Measurements from ENCODE around the gene PHF12.

Gene PHF12

DNA sequence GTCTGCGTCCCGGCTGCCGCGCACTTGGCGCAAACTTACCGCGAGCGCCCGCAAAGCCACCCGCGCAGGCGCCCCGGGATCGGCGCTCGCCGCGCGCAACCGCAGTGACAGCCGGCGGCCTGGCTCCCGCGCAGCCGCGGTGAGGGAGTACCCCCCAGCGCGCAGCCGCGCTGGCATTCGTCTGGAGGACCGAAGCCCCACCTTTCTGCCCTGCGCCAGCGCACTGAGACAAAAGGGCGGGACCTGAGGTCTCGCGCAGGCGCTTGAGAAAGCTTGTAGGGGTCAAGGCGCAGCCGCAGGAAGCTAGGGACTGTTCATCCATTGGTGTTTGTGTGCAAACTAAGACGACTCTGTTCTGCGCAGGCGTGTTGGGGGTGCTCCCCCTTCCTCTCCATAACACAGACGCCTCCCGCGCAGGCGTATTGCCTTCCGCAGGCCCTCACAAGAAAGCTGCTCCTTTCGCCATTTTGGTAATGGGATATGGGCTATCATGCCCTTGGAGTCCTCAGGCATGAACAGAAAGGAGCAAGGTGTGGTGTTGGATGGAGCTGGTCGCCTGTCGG, at the start of gene PHF12:
PHF12 (minus strand) TSS at position 91 of the 563 bp plus-strand sequence. CDS start 558 bp downstream, outside the sequence.
- TF ChIP-seq, protein P1, sequence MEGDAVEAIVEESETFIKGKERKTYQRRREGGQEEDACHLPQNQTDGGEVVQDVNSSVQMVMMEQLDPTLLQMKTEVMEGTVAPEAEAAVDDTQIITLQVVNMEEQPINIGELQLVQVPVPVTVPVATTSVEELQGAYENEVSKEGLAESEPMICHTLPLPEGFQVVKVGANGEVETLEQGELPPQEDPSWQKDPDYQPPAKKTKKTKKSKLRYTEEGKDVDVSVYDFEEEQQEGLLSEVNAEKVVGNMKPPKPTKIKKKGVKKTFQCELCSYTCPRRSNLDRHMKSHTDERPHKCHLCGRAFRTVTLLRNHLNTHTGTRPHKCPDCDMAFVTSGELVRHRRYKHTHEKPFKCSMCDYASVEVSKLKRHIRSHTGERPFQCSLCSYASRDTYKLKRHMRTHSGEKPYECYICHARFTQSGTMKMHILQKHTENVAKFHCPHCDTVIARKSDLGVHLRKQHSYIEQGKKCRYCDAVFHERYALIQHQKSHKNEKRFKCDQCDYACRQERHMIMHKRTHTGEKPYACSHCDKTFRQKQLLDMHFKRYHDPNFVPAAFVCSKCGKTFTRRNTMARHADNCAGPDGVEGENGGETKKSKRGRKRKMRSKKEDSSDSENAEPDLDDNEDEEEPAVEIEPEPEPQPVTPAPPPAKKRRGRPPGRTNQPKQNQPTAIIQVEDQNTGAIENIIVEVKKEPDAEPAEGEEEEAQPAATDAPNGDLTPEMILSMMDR (IDR thresholded peaks at IDR 0.05; ENCODE audit: low read depth, low read length), result no peak
- H3K4me3 ChIP-seq (ENCODE audit: low read depth, low read length), result peak within 1 kb of the TSS; percentile 83

DNA sequence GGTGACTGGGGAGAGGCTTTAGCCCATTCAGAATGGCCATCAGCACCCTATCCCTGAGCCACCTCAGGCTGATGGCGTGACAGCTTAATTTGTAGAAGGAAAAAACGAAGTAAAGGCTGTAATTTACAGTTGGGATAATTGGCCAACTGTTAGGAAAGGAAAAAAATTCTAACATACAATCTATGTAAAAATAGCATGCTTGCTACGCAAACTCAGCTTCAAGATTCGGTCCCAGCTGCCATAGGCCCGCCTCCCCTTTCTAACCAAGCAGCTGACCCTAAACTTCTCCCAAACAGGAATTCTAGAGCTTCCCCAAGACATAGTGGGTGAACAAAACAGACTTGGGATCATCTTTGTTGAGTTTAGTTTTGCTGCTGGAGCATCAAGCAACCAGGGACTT, 49.7 kb upstream of the PHF12 start:
- no peak overlapping the region for H3K4me3 ChIP-seq (ENCODE audit: low read depth, low read length)
- TF ChIP-seq, protein P1 (IDR thresholded peaks at IDR 0.05; ENCODE audit: low read depth, low read length), result no peak

DNA sequence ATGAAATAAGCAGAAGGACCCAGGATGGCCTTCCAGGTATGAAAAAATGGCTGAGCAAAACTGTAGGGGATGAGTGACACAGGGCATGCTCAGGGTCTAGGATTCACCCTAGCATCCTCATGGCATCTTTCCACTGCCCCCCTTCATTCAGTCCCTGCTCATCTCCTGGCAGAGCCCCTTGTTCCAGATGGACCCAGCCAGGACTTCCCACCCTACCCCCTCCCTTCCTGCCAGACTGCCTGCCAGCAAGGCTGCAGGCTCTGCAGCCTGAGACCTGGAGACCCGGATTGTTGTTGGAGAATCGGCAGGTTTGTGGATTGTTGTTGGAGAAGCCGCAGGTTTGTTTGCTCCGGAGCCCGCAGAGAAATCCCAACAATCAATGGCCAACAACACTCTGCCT, 47.9 kb upstream of the PHF12 start:
- TF ChIP-seq, protein P1 (IDR thresholded peaks at IDR 0.05; ENCODE audit: low read depth, low read length), result no peak
- no peak overlapping the region for H3K4me3 ChIP-seq (ENCODE audit: low read depth, low read length)

DNA sequence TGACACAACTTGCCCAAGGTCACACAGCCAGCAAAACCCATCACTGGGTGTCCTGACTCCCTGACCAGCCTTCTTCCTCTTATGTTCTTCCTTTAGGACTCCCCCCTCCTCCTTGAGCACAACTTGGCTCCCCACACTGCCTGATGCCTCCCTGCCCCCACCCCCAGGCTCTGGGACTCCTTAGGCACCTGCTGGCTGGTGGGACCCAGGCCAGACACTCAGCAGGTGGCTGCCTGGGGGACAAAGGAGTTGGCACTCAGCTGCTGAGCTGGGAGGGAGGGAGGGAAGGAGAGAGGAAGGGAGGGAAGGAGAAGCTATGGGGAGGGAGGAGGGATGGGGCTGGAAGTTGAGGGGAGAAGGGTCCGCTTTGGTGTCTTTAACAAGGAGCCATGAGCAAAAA, 46.5 kb upstream of the PHF12 start:
- no peak overlapping the region for H3K4me3 ChIP-seq (ENCODE audit: low read depth, low read length)

DNA sequence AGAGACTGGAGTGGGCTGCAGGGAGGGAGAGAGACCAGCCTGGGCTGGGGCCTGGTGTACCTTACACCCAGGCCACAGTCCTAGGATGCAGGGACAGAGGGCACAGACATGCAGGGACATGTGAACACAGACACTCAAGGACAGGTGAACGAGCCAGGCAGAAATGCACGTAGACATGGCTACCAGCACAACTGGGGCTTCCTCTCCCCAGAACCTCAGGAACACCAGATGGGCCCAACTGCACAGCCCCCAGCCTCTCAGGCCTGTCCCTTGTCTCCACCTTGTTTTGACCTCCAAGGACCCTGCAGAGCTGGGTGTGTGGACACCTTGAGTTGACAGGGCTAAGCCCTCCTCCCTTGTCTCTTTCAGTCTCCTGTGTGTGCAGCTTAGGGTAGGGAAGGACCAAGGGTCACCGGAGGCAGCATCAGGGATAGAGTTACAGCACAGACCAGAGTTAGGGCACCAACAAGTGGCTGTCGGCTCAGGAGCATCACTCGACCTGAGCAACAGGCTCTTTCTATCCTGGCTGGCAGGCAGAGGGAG, 45.3 kb upstream of the PHF12 start:
- H3K4me3 ChIP-seq (ENCODE audit: low read depth, low read length), result no peak overlapping the region

More for the DNA sequence above, 46.5 kb upstream of the PHF12 start:
- TF ChIP-seq, protein P1 (IDR thresholded peaks at IDR 0.05; ENCODE audit: low read depth, low read length), result no peak

DNA sequence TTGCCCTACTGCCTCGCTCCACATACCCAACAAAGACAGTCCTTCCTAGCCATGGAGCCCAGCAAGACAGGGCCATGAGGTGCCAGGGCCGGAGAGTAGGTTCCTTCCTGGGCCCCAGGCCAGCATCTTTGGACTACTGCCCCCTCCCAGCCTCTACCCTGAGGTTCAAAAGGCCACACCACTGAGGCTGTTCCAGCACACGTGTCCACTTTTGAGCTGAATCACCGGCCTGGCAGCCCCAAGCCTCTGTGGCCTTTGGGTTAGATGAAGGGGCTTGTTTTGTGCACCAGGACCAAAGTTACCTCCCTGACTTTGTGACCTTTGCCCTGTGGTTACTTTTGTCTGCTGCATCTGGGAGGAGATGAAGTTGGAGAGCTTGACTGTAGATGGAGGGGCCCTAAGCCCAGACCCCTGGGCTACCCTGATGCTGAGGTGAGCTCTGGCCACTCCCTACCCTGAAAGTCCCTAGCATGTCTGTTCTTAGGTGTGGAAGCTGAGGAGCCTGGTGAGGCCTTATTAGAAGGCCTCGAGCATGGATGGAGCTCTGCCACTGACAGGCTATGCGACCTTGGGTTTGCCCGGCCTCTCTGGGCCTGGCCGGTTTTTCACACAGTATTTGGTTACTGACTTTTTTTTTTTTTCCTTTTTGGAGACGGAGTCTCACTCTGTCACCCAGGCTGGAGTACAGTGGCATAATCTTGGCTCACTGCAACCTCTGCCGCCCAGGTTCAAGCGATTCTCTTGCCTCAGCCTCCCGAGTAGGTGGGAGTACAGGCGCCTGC, 42.5 kb upstream of the PHF12 start:
- TF ChIP-seq, protein P1 (IDR thresholded peaks at IDR 0.05; ENCODE audit: low read depth, low read length), result no peak
- no peak overlapping the region for H3K4me3 ChIP-seq (ENCODE audit: low read depth, low read length)

More for the DNA sequence above, 45.3 kb upstream of the PHF12 start:
- TF ChIP-seq, protein P1 (IDR thresholded peaks at IDR 0.05; ENCODE audit: low read depth, low read length), result no peak

Data from WI38 (cell line).